Hypothalamus (tissue), 51 donors: Measurements from ENCODE around the gene GLI3.
A peak's percentile ranks its signal among the peaks of the same experiment; 100 is the strongest.

Experiments
- DNase-seq, 51 donors: peaks; one replicate each; lab custom pipeline; 2025; lab: John Stamatoyannopoulos, UW

The GLI3 gene

GRCh38 chr7:42237811-42238541 is 967 bp upstream of the GLI3 start:
- DNase-seq: peak in 30 of 51 donors; percentile 22 to 73 (median 46)

- DNase-seq: peak in 7 of 51 donors; percentile 6 to 51 (median 18)
Observed at GRCh38 chr7:42236266-42236975, 588 bp downstream of the GLI3 start.

GRCh38 chr7:42235741-42236161 is 1.3 kb downstream of the GLI3 start:
- no peak for DNase-seq

- no peak for DNase-seq
Observed at GRCh38 chr7:42234736-42235135, 2.3 kb downstream of the GLI3 start.

DNA sequence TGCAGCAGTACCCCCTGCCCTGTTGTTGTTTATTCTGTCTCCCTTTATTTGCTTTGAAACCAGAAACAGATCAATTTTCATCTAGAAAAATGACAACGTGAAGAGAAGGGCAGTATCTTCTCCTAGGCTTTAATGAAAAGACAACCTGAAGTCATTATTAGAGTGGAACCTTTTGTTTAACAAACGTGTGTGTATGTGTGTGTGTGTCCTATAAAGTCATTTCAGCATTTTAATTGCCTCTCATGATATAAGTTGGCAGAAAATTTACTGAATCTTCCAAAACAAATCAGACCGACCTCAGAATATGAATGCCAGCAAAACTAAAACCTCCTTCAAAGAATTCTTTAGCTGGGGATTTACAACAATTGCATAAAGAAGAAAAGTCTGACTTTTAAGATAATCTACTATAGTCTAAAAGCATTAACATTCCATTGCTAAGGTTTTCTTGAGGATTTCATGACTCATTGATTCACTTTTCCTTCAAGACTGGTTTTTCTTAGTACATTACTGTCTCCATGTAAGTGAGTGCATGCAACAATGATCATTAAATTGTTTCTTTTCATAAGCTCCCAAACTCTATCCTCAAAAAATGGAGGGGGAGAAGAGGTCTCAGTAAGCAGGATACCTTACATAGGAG is 3.2 kb downstream of the GLI3 start:
- no peak for DNase-seq

- DNase-seq: no peak
Observed at GRCh38 chr7:42233171-42233570, 3.8 kb downstream of the GLI3 start.

GRCh38 chr7:42232275-42232674 is 4.7 kb downstream of the GLI3 start:
- peak in 3 of 51 donors; percentile 2 to 14 (median 9) for DNase-seq

- no peak for DNase-seq
Observed at GRCh38 chr7:42231043-42231787, 5.8 kb downstream of the GLI3 start.

DNA sequence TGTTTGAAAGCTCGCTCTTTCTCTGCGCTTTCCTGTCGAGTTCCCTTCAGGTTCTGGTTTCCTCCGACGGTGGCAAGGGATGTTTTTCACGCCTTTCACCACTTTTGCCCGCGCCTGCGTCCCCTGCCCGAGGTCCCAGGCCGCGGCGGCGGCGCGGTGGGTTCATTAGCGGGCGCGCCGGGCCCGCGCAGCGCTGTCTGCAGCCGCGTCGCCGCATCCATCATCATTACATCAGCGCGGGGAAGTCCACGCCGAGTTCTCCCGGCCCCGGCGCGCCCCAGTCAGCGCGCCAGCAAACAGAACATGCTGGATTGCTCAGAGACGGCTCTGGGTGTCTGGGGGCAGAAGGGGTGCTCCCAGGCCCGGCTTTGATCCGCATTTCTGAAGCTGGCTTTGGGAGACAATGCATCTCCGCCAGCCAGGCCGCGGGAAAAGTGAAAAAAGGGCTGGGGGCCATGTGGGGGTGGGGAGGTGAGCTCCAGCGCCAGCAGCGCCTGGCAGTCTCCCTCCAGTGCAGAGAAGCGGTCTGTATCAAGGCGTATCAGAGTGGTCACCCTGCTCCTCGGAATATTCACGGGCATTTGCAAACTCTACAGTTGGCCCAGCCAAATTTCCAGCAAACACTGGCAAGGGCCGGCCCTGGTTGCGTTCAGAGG is 8.9 kb downstream of the GLI3 start:
- DNase-seq: peak in 8 of 51 donors; percentile 4 to 28 (median 8)

DNA sequence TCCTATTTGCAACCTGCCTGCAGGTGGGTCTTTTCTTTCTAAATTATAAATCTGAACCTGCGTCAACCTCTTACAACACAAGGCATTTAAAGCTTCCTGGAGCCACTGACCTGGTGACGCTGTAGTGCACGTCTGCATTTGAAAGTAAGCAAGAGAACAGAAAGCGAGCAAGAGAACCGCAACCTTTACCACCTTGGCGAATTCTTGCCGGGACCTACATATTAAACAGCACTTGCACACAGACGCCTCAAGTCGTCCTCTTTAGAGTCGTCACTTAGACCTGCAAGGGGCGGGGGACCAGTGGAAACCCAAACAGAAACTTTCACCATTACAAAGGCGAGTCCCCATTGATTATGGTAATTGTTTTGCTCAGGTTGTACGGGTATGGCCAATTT is 9.5 kb downstream of the GLI3 start:
- DNase-seq: no peak

- DNase-seq: no peak
Observed at GRCh38 chr7:42227021-42227420, 10.0 kb downstream of the GLI3 start.

- no peak for DNase-seq
Observed at GRCh38 chr7:42226354-42226941, 10.6 kb downstream of the GLI3 start.

- DNase-seq: no peak
Observed at GRCh38 chr7:42224391-42225003, 12.5 kb downstream of the GLI3 start.

DNA sequence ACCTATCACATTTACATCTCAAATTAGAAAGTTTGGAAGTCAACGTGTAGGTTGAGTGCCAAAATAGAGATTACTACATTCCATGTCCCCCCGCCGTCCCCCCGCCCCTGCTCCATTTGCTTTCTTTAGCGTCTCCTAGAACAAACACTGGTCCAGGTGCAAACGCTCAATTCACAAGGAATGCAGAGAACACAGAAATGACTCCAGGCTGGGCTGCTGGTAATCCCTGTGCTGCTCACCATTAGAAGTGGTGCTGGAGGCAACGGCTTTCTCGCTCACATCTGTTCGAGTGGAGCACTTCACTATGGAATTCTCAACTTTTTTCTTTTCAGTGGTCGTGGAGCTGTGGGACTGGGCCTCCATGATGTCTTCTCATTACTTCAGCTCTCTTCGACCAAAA is 14.1 kb downstream of the GLI3 start:
- no peak for DNase-seq

DNA sequence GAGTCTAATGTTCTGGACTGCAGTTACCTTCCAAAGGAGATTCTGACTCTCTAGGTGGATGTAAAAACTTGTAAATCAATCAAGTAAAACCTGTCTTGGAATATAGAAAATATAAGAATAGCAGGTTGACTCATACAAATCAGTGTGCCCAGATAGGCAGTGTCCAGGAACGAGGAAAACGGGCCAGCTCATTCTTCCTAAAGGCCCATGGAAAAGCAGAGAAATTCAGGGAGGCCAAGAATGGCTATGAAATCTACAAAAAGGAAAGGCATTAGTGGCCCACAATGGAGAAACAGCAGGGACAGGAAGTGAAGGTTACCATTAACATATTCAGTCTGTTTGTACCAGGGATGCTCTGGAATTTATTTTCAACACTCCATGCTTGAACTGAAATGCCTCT is 14.9 kb downstream of the GLI3 start:
- no peak for DNase-seq

- DNase-seq: no peak
Observed at GRCh38 chr7:42221304-42221703, 15.7 kb downstream of the GLI3 start.

GRCh38 chr7:42219447-42219846 is 17.6 kb downstream of the GLI3 start:
- no peak for DNase-seq

- no peak for DNase-seq
Observed at GRCh38 chr7:42218248-42218647, 18.8 kb downstream of the GLI3 start.

- no peak for DNase-seq
Observed at GRCh38 chr7:42217548-42217947, 19.5 kb downstream of the GLI3 start.

DNA sequence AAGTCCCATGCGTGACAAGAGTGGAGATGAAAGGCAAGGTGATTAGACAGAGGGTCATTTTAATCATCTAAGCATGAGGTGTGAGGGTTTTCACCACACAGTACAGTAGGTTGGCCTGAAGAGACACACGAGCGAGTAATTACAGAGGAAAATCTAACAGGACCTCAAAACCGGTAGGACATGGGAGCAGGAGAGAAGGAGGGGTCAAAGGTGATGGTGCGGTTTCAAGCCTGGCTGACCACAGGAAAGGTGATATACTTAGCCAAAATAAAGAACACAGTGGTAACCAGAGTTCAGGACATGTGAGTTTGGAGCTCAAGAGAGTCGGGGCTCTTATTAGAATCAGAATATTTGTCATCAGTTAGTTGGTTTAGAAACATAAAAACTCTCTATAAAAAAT is 20.0 kb downstream of the GLI3 start:
- no peak for DNase-seq
